ENCODE measurements around the gene UPF1.

The UPF1 gene

GRCh38 chr19:18831524-18832305 lies at the start of gene UPF1:
Gene UPF1, plus strand, starts transcription at chr19:18831959. Its CDS starts 251 bp downstream, at chr19:18832210.
- DNase-seq (ENCODE audit: extremely low spot score, insufficient read length, low read depth) (peak; percentile 96), FAIRE-seq (peak; percentile 78)

DNA sequence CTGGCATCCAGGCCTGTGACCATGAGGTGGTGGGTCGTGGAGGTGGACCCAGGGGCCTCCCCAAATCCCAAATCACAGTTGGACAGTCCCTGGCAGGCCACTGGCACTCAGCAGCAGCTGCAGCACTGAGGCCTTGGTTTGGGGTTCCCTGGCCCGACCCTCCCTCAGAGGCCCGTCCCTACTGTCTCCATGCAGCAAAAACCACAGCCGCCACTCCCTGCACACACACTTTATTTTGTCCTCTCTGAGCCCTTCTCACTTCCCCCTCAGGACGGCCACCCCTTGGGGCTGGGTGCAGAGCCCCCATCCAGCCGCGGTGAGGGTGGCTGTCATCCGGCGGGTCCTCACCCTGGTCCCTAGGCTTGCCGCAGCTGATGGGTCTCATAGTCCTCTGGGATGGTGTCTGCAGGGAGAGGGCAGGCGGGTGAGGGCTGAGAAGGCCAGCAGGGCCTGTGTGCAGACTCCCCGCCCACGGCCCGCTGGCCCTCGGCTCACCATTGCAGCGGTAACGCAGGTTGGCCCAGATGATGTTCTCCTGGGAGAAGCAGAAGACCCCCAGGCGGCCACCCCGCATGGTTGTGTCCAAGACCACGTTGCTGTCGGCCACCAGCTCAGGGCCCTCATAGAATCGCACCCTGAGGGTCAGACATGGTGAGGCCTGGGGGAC lies 49.1 kb upstream of the UPF1 start:
- FAIRE-seq (no peak), DNase-seq (ENCODE audit: extremely low spot score, insufficient read length, low read depth) (no peak)

DNA sequence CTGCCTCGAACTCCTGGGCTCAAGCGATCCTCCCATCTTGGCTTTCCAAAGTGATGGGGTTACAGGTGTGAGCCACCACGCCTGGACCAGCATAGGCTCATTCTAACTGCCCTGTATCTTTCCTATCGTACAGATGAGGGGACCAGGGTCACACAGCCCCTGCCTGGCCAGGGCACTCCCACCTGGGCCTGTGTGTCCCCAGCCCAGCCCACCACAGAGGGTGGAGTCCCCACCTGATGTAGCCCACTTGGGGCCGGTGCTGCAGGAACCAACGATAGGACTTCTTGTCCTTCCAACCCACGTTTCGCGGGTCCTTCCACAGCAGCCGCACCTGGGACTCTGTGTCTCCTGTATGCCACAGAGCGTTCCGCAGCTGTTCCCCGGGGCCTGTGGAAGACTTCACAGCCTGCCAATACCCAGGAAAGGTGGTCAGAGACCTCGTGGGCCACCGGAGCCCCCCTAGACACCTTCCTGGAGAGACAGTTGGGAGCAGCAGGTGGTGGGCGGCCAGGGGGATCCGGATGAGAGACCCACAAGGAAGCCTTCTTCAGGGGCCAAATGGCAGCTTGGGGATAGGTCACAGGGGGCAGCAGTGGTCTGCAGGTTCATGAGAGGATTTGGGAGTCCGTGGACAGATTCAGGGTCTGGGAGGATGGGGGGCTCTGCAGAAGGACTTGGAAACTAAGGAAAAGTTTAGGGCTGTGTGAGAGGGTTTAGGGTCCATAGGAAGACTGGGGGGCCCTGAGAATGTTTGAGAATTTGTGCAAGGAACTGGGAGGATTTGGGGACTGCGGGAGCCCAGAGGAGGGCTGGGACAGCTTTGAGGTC lies 47.6 kb upstream of the UPF1 start:
- DNase-seq (ENCODE audit: extremely low spot score, insufficient read length, low read depth) (no peak), FAIRE-seq (no peak)

GRCh38 chr19:18784786-18785120 lies 47.0 kb upstream of the UPF1 start:
- DNase-seq (ENCODE audit: extremely low spot score, insufficient read length, low read depth) (no peak), FAIRE-seq (no peak)

DNA sequence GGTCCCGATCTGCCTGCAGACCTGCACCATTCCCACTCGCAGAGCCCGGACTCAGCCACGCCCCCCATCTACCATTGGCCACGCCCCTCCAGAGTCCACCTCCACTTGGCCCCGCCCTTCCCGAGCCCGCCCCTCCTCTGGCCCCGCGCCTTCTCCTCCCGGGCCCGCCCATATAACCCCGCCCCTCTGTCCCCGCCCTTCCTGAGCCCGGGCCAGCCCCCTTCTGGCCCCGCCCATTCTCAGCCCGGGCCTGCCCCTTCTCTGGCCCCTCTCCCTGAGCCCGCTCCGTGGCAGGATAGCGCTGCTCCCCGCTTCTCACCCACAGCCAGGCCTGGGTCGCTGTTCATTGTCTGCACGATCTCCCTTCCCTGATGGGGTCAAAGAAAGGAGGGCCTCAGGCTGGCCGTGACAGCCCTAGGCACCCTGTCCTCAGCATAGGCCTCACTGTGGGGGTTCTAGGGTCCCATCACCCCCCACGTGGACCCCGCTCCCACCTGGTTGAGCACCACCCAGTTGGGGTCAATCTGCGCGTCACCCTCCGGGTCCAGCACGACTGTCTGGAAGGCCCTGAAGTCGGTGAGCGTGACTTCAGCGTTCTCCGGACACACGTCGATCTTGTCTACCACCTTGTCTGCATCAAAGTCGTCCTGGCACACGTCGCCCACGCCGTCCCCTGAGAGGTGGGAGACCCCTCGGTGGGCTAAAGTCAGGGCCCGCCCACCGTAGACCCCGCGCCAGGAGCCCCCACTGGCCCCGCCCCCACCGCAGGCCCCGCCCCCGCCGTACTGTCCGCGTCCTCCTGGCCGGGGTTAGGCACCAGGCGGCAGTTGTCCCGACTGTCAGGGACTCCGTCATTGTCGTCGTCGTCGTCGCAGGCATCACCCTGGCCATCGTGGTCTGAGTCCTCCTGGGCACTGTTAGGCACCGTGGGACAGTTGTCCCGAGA lies 46.3 kb upstream of the UPF1 start:
- FAIRE-seq (peak; percentile 80), DNase-seq (ENCODE audit: extremely low spot score, insufficient read length, low read depth) (peak; percentile 85)

- FAIRE-seq (no peak), DNase-seq (ENCODE audit: extremely low spot score, insufficient read length, low read depth) (no peak)
Measured at GRCh38 chr19:18788529-18789421, 43.0 kb upstream of the UPF1 start.

DNA sequence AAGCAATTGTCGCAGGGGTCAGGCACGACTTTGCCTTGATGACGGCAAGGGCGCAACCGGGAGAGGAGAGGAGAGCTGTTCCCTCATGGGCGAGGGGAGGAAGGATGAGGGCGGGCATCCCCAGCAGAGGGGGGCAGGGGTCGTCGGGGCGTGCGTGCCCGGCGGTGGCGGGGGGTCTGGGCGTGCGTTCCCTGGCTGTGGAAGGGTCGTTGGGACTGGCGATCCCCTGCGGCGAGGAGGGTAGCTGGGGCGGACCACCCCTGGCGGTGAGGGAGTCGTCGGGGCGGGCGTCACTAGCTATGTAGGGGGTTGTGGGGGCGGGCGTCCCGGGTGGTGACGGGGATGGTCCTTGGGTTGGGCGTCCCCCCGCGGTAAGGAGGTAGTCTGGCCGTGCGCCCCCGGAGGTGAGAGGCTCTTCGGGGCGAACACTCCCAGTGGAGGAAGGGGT lies 42.3 kb upstream of the UPF1 start:
- no peak for FAIRE-seq

DNA sequence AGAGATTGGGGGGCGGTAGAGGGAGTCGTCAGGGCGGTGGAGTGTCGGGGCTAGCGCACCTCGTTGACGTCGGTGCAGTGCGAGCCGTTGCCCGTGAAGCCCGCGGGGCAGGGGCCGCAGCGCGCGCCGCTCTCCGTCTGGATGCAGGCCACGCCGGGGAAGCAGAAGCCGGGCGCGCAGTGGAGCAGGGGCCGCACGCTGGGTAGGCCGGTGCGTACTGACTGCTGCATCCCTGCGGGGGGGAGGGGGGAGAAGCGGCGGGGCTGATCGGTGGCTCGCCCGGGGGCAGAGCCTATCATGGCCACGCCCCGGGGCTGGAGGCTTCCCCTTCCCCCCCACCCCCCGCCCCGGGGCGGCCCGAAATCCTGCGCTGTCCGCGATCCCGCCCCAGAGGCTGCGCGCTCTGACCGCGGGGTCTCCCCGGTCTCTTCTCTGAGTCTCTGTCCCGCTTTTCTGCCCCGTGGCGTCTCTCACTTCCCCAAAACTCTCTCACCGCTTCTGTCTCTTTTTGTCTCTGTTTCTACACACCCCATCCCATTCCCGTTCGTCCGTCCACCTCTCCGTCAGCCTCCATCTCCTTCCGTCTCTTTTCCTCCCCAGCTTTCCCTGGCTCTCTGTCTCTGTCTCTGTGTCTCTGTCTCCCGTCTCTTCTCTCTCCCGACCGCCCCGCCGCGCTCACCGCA lies 41.7 kb upstream of the UPF1 start:
- FAIRE-seq (no peak), DNase-seq (ENCODE audit: extremely low spot score, insufficient read length, low read depth) (no peak)

More for the DNA sequence above, 42.3 kb upstream of the UPF1 start:
- no peak for DNase-seq (ENCODE audit: extremely low spot score, insufficient read length, low read depth)

DNA sequence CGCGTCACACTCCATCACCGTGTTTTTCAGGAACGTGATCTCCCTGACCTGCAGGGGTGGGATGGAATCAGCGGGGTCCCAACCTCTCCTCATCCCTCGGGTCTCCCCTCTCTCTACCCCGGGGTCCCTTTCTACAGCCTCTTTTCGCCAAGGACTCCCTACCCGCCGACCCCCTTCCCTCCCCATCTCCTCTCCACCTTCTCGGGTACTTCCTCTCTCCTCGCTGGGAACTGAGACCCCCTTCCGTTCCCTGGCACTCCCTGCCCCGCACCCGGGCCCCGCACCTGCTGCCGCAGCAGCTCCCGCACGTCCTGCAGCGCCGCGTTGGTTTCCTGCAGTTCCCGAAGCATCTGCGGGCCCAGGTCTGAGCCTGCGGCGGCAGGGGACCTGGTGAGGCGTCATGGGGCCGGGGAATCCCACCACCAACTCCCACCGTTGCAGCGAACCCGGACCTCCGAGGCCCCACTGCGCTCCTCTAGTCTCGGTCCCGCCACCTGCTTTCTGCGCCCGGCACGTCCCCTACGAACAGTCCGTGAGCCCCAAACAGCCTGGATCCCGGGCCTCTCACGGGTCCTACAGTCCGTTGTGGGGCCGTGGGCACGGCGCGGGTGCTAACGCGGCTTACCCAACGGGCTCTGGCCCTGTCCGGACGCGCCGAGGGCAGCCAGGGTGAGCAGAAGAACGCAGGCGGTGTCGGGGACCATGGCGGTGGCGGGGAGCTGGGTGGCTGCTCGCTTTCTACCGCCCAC lies 41.0 kb upstream of the UPF1 start, which contains the start of gene COMP:
COMP (minus strand) TSS at position 740 of the 749 bp plus-strand sequence; CDS start at position 704, 36 bp downstream.
- no peak for FAIRE-seq

DNA sequence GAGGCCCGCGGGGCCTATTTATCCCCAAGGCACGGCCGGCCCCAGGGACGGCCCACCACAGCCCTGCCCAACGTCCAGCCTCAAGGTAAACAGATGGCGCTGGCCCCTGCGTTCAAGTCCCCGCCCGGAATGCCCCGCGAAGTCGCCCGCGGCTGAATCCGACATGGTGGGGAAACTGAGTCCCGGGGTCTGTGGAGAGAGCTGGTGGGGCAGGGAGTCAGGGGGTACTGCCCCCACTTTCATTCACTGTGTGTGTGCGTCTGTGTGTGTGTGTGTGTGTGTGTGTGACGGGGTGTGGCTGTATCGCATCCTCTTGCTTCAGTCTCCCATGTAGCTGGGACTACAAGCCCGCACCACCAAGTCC lies 40.5 kb upstream of the UPF1 start:
- FAIRE-seq (no peak), DNase-seq (ENCODE audit: extremely low spot score, insufficient read length, low read depth) (no peak)

More for the DNA sequence above, 41.0 kb upstream of the UPF1 start, which contains the start of gene COMP:
- no peak for DNase-seq (ENCODE audit: extremely low spot score, insufficient read length, low read depth)

- FAIRE-seq (no peak), DNase-seq (ENCODE audit: extremely low spot score, insufficient read length, low read depth) (no peak)
Measured at GRCh38 chr19:18792661-18793060, 39.1 kb upstream of the UPF1 start.

DNA sequence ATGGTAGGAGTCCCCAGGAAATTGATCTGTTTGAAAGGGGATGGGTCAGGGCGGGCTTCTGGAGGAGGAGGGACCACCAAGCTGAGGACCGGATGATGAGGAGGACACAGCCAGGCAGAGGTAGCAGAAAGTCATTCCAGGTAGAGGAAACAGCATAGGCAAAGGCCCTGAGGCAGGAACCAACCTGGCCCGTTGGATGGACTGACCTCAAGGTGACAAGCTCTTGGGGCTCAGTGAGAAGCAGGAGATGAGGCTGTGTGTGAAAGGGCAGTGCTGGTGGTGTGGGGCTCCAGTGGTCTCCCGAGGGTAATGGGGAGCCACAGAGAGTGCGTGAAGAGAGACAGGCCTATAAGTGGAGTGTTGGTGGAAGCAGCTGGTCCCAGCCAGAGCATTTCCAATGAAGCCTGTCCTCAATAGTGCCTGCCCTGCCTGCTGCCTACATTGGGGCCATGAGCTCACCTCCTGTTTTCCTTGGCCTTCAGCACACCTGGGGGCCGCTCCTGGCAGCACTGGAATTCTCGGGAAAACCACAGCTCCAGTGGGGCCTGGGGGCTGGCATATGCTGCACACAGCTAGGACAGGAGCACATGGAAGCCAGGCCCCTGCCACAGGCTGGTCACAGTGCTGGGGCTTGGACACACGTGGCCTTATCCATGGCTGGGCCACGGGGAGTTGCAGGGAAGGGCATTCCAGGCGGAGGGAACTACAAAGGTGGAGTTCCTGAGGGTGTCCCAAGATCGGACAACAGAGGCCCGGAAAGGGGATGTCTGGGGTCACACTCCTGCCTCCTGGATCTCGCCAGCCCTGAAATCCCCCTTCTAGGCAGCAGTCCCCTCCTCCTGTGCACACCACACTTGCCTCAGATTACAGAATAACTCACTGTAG lies 38.4 kb upstream of the UPF1 start:
- FAIRE-seq (no peak), DNase-seq (ENCODE audit: extremely low spot score, insufficient read length, low read depth) (no peak)

DNA sequence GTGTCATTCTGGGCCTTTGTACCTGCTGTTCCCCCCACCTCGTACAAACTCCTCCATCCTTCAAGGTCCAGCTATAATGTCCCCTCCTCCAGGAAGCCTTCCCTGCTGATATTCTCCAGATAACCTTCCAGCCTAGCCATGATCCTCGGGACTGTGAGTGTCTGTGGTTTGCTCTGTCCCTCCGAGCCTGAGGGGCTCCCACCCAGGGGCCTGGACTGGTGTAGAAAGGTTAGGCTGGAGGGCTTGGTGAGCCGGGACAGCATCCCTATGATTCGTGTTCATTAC lies 37.8 kb upstream of the UPF1 start:
- DNase-seq (ENCODE audit: extremely low spot score, insufficient read length, low read depth) (no peak), FAIRE-seq (no peak)

GRCh38 chr19:18794692-18795091 lies 37.1 kb upstream of the UPF1 start:
- DNase-seq (ENCODE audit: extremely low spot score, insufficient read length, low read depth) (no peak), FAIRE-seq (no peak)

DNA sequence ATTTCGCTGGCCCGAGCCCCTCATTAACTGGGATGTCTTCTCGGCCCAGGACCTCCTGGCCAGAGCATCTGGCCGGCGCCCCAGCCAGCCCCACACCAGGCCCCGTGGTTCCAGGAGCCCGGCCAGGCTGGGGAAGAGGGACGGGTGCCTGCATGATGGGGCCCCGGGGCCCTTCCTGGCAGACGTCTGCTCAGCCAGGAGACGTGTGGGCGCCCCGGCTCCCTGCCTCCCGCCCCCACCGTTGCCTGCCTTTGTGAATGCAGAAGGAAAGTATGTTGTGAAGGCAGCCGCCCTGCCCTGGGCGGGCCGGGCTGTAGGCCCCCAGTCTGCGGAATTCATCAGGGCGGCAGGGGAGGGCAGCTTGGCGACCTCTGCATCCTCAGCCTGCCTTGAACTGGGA lies 36.2 kb upstream of the UPF1 start:
- DNase-seq (ENCODE audit: extremely low spot score, insufficient read length, low read depth): no peak
- FAIRE-seq: no peak

- DNase-seq (ENCODE audit: extremely low spot score, insufficient read length, low read depth) (no peak), FAIRE-seq (no peak)
Measured at GRCh38 chr19:18796239-18796638, 35.5 kb upstream of the UPF1 start.
